ENCODE results near the gene TSR3.

DNA sequence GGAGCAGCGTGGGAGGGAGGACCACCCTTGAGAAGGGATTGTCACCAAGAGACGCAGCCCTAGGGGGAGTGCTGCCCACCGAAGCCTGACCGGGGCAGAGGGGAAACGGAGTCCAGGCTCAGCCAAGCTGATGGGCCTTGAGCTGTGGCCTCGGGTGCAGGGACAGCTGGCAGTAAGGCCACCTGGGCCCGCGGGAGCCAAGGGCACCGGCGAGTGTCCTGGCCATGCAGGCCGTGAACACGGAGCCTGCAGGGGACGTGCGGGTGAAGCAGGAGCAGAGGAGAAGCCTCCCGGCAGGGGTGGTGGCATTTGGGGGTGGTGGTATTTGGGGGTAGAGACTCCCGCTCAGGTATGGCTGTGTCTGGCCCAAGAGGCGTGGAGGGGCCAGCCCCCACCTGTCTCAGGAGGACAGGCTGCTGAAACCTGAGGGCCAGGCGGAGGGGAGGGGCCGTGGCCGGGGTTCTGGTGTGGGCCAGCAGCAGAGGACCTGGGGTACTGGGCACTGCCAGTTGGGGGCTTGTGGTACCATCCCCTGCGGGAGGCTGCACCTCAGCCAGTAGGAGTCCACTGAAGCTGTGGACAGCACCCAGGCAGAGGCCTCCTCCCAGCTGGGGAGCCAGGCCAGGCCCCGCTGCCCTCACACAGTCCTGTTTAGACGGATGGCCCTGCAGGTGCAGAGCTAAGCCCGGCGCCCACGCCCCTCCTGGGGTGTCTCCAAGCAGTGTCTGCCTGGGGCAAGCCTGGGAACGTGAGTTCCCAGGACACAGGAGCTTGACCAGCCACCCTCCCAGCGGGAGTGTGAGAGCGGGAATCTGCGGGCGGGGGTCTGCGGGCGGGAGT, 4.6 kb upstream of the TSR3 start:
- no peak for TF ChIP-seq POLR2AphosphoS5 (IDR thresholded peaks at IDR 0.05; ENCODE audit: low read depth, low read length)
- TF ChIP-seq SIN3A (IDR thresholded peaks at IDR 0.05; ENCODE audit: borderline replicate concordance, insufficient read depth, low read length) = no peak
- TF ChIP-seq TAF1 (IDR thresholded peaks at IDR 0.05; ENCODE audit: borderline replicate concordance, insufficient read depth, low read length) = no peak
